Measurements from ENCODE around the gene MCM10. TPM values are rescaled to one million over a fixed set of nuclear protein-coding genes. Genes with fewer than 3 reads are reported as not detected.
A peak's percentile ranks its signal among the peaks of the same experiment; 100 is the strongest.
"Not testable (repeated sequence)": the region's sequence is repeated elsewhere in the genome, so short reads cannot be mapped to it uniquely, and the experiment has no call there.

MCM10 gene
- total and polyA plus RNA-seq, 2 experiments from 2014 or later = 3.1 to 3.6 TPM

GRCh38 chr10:13146379-13146778, 15.0 kb upstream of the MCM10 start:
- Histone ChIP-seq H3K4me1 (ENCODE audit: insufficient read depth) (no peaks in the 10 kb centered on the region), H2AFZ (no peak overlapping the region), H3K27ac (no peak overlapping the region), H4K20me1 (ENCODE audit: insufficient read depth, poor library complexity, severe bottlenecking) (no peaks in the 10 kb centered on the region), H3K9me3 (ENCODE audit: low read depth) (no peaks in the 10 kb centered on the region), H3K79me2 (no peaks in the 10 kb centered on the region), H3K4me2 (no peak overlapping the region), H3K36me3 (replicated peaks; ENCODE audit: insufficient read depth, low read depth) (no peaks in the 10 kb centered on the region), H3K9me2 (replicated peaks; ENCODE audit: insufficient read depth) (no peaks in the 10 kb centered on the region), H3K27me3 (no peaks in the 10 kb centered on the region), H3K4me3 (no peak overlapping the region)
- TF ChIP-seq CTCF (IDR thresholded peaks at IDR 0.05; ENCODE audit: poor library complexity) = no peak
- no peak for TF ChIP-seq EZH2 (IDR thresholded peaks at IDR 0.05; ENCODE audit: borderline replicate concordance)
- TF ChIP-seq EZH2phosphoT487 (IDR thresholded peaks at IDR 0.05; ENCODE audit: low read depth, severe bottlenecking, unreplicated experiment) = no peak
- no peak for DNase-seq (ENCODE audit: low spot score)
- WGBS (ENCODE audit: low lambda C conversion rate, missing lambda C conversion rate) = 87% methylated on average over 1 of the region's 1 CpG

DNA sequence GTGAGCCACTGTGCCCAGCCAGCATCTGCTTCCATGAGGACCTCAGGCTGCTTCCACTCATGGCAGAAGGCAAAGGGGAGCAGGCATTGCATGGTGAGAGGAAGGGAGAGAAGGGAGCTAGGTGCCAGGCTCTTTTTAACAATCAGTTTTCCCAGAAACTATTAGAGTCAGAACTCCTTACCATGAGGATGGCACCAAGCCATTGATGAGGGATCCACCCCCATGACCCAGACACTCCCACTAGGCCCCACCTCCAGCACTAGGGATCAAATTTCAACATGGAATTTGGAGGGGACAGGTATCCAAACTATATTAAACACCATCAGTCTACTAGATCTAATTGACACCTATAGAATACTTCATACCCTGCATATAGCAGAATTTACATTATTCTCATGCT, 14.2 kb upstream of the MCM10 start:
- Histone ChIP-seq H3K4me2 (no peak overlapping the region), H3K9me3 (ENCODE audit: low read depth) (no peaks in the 10 kb centered on the region), H3K9me2 (replicated peaks; ENCODE audit: insufficient read depth) (no peaks in the 10 kb centered on the region), H2AFZ (no peak overlapping the region), H3K4me3 (no peak overlapping the region), H3K27ac (no peak overlapping the region), H3K4me1 (ENCODE audit: insufficient read depth) (no peaks in the 10 kb centered on the region), H4K20me1 (ENCODE audit: insufficient read depth, poor library complexity, severe bottlenecking) (no peaks in the 10 kb centered on the region), H3K27me3 (no peaks in the 10 kb centered on the region), H3K36me3 (replicated peaks; ENCODE audit: insufficient read depth, low read depth) (no peaks in the 10 kb centered on the region), H3K79me2 (no peaks in the 10 kb centered on the region)
- no peak for DNase-seq (ENCODE audit: low spot score)
- TF ChIP-seq EZH2 (IDR thresholded peaks at IDR 0.05; ENCODE audit: borderline replicate concordance) (no peak), EZH2phosphoT487 (IDR thresholded peaks at IDR 0.05; ENCODE audit: low read depth, severe bottlenecking, unreplicated experiment) (no peak), CTCF (IDR thresholded peaks at IDR 0.05; ENCODE audit: poor library complexity) (no peak)

DNA sequence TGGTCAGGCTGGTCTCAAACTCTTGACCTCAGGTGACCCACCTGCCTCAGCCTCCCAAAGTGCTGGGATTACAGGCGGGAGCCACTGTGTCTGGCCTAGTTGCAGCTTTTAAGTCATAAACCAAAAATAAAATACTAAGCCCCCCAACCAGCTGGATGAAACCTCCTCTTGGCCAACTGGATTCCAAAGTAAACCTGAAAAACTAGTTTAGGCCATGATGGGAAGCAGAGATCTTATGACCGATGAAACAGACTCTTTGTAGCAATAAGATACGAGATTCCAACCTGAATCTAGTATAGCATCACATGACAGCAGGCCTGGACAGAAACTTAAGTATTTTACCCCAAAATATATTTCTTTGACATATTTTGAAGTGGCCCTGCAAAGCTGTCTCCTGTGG, 9.1 kb upstream of the MCM10 start:
- no peaks in the 10 kb centered on the region for H3K27me3 ChIP-seq
- no peak overlapping the region for H3K4me2 ChIP-seq
- no peaks in the 10 kb centered on the region for H3K36me3 ChIP-seq (replicated peaks; ENCODE audit: insufficient read depth, low read depth)
- no peak overlapping the region for H3K4me3 ChIP-seq
- peak overlapping the region; percentile 75 for H3K27ac ChIP-seq
- TF ChIP-seq CTCF (IDR thresholded peaks at IDR 0.05; ENCODE audit: poor library complexity) (no peak), EZH2phosphoT487 (IDR thresholded peaks at IDR 0.05; ENCODE audit: low read depth, severe bottlenecking, unreplicated experiment) (no peak)
- no peak for DNase-seq (ENCODE audit: low spot score)
- no peak overlapping the region for H2AFZ ChIP-seq
- H3K4me1 ChIP-seq (ENCODE audit: insufficient read depth) = no peaks in the 10 kb centered on the region
- H4K20me1 ChIP-seq (ENCODE audit: insufficient read depth, poor library complexity, severe bottlenecking) = no peaks in the 10 kb centered on the region
- no peaks in the 10 kb centered on the region for H3K9me3 ChIP-seq (ENCODE audit: low read depth)
- H3K9me2 ChIP-seq (replicated peaks; ENCODE audit: insufficient read depth) = no peaks in the 10 kb centered on the region
- H3K79me2 ChIP-seq = no peaks in the 10 kb centered on the region
- 66% methylated on average over 3 of the region's 3 CpGs for WGBS (ENCODE audit: low lambda C conversion rate, missing lambda C conversion rate)

GRCh38 chr10:13155860-13156259, 5.5 kb upstream of the MCM10 start:
- not testable (repeated sequence) for H3K9me3 ChIP-seq (ENCODE audit: low read depth); H3K27me3 ChIP-seq; H3K4me1 ChIP-seq (ENCODE audit: insufficient read depth); H3K79me2 ChIP-seq; H3K4me2 ChIP-seq; H3K9me2 ChIP-seq (replicated peaks; ENCODE audit: insufficient read depth); H4K20me1 ChIP-seq (ENCODE audit: insufficient read depth, poor library complexity, severe bottlenecking); H3K4me3 ChIP-seq; H3K36me3 ChIP-seq (replicated peaks; ENCODE audit: insufficient read depth, low read depth); H2AFZ ChIP-seq; H3K27ac ChIP-seq; DNase-seq (ENCODE audit: low spot score)
- 89% methylated on average over 3 of the region's 4 CpGs for WGBS (ENCODE audit: low lambda C conversion rate, missing lambda C conversion rate)
